Keratinocyte (primary cell): ENCODE measurements around the gene ASH1L. TPM values are rescaled to one million over a fixed set of nuclear protein-coding genes. Genes with fewer than 3 reads are reported as not detected.
"Not testable (repeated sequence)": the region's sequence is repeated elsewhere in the genome, so short reads cannot be mapped to it uniquely, and the experiment has no call there.

Experiments used
- DNase-seq: peaks from one replicate; pipeline ENCODE4 v3.0.0-alpha.2; 2011; ENCODE audit warnings: low read depth, missing footprints, low spot score
- FAIRE-seq: peaks from 2 replicates; lab custom pipeline; 2011; peaks lifted over from hg19 to GRCh38; lab: Jason Lieb, UNC
- H2AFZ ChIP-seq: 2 replicates; pipeline ENCODE4 v1.6.0; 2012; ENCODE audit warnings: low read length, control low read depth, inconsistent platforms; ENCODE audit not compliant: control insufficient read depth
- H3K27ac ChIP-seq: 2 replicates; pipeline ENCODE4 v1.5.1; 2011; ENCODE audit warnings: low read length; ENCODE audit not compliant: control insufficient read depth, insufficient read depth
- H3K27me3 ChIP-seq: 3 replicates; pipeline ENCODE4 v1.6.0; 2011; ENCODE audit warnings: low read length; ENCODE audit not compliant: control insufficient read depth, insufficient read depth; ENCODE audit errors: extremely low read depth
- H3K36me3 ChIP-seq, 2 experiments: 2 replicates in 1 of 2; 3 replicates in 1 of 2; pipeline ENCODE4 v1.5.1; 2011; ENCODE audit warnings: low read length in 2 of 2, mild to moderate bottlenecking in 1 of 2; ENCODE audit not compliant: control insufficient read depth in 2 of 2, insufficient read depth in 2 of 2; ENCODE audit errors: extremely low read depth in 1 of 2
- H3K4me1 ChIP-seq: 3 replicates; pipeline ENCODE4 v1.5.1; 2011; ENCODE audit warnings: low read length; ENCODE audit not compliant: control insufficient read depth, insufficient read depth; ENCODE audit errors: extremely low read depth
- H3K4me2 ChIP-seq: 3 replicates; pipeline ENCODE4 v1.6.0; 2011; ENCODE audit warnings: low read depth, low read length; ENCODE audit not compliant: control insufficient read depth, insufficient read depth; ENCODE audit errors: extremely low read depth
- H3K4me3 ChIP-seq, 3 experiments: fragments of 200-600 bp in 1 of 3; sonication (generic) in 1 of 3; 2 replicates in 2 of 3; 3 replicates in 1 of 3; pipeline ENCODE4 v1.5.1; 2011 to 2016; ENCODE audit warnings: low read length in 3 of 3, mild to moderate bottlenecking in 3 of 3, control low read depth in 2 of 3, inconsistent platforms in 1 of 3, low read depth in 1 of 3, mixed read lengths in 1 of 3, mixed run types in 1 of 3, moderate library complexity in 1 of 3; ENCODE audit not compliant: control insufficient read depth in 2 of 3, insufficient read depth in 2 of 3; ENCODE audit errors: extremely low read depth in 1 of 3
- H3K79me2 ChIP-seq: 2 replicates; pipeline ENCODE4 v1.6.0; 2012; ENCODE audit warnings: low read length; ENCODE audit not compliant: control insufficient read depth, insufficient read depth
- H3K9ac ChIP-seq: 3 replicates; pipeline ENCODE4 v1.6.0; 2011; ENCODE audit warnings: low read length; ENCODE audit not compliant: control insufficient read depth, insufficient read depth; ENCODE audit errors: extremely low read depth
- H3K9me1 ChIP-seq: 3 replicates; pipeline ENCODE4 v1.6.0; 2011; ENCODE audit warnings: low read length; ENCODE audit not compliant: control insufficient read depth, insufficient read depth; ENCODE audit errors: extremely low read depth
- H3K9me3 ChIP-seq: 2 replicates; pipeline ENCODE4 v1.5.1; 2012; ENCODE audit warnings: low read depth, low read length; ENCODE audit not compliant: control insufficient read depth
- H4K20me1 ChIP-seq: 3 replicates; pipeline ENCODE4 v1.6.0; 2011; ENCODE audit warnings: low read length; ENCODE audit not compliant: control insufficient read depth, insufficient read depth; ENCODE audit errors: extremely low read depth
- EZH2 ChIP-seq: IDR thresholded peaks from one replicate; pipeline ENCODE4 v1.6.1; 2012; ENCODE audit warnings: inconsistent platforms, mild to moderate bottlenecking, low read length, moderate library complexity
- dilution Hi-C: fragments of 300-500 bp; cut with MboI; formaldehyde crosslinking; loops from one replicate; pipeline ENCODE4 v1.7.0; 2020; ENCODE audit warnings: low sequenced_read_pairs; ENCODE audit not compliant: extremely low pct_ligation_motif_present
- polyA plus RNA-seq, 5 experiments: library from polyadenylated mRNA; depleted of rRNA in 3 of 5; stranded (reverse) in 3 of 5; stranded (forward) in 1 of 5; unstranded in 1 of 5; fragments of >200 nt; gene quantifications; 1 replicate in 1 of 5; 2 replicates in 3 of 5; 3 replicates in 1 of 5; pipeline versions ENCODE4 v1.2.1 to v1.2.3, GENCODE V29; 2011 to 2012; ENCODE audit warnings: missing spikeins in 2 of 5, low read depth in 1 of 5, low replicate concordance in 1 of 5

ASH1L gene
- polyA plus RNA-seq, 1 donor (not counting 4 experiments of a cell fraction or from before 2014, with no cell fraction given) = 13.8 TPM

DNA sequence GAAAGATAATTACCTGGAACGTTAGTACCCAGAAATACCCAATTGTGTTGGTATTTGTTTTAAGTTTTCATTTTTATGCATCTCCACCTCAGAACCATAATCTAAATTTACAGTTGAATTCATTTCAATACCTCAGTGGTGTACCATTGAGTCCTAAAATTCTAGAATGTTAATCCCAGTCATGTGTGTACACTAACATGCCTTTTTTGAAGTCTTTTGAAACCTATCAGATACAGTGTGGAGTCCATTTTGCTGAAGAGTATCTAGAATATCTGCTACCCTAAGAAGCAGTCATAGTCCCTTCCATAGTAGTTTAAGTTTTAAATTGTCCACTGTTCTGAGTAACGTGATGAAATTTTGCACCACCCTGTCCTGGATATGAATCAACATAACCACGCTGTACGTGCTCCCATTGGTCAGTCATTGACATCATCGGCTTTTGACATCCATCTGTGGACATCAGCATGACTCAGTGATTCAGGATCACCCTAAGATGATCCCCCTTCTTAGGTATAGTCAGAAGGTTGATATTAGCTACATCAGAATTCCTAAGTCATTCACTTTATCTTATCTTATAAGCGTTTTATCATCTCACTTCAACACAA is 7.5 kb upstream of the ASH1L start:
- Histone ChIP-seq H3K27me3 (no peaks in the 10 kb centered on the region), H2AFZ (no peak overlapping the region), H3K4me3 (no peak overlapping the region), H3K9ac (no peak overlapping the region), H4K20me1 (no peaks in the 10 kb centered on the region), H3K9me3 (no peaks in the 10 kb centered on the region), H3K9me1 (no peaks in the 10 kb centered on the region), H3K4me1 (peaks cover 2% of the 10 kb centered on the region), H3K4me2 (no peak overlapping the region), H3K27ac (no peak overlapping the region), H3K36me3 (peaks cover 3 to 15% of the 10 kb centered on the region in 2 experiments), H3K79me2 (peaks cover 51% of the 10 kb centered on the region)
- FAIRE-seq (no peak), DNase-seq (no peak)
- dilution Hi-C loops = no loop called here
- TF ChIP-seq EZH2 = no peak

DNA sequence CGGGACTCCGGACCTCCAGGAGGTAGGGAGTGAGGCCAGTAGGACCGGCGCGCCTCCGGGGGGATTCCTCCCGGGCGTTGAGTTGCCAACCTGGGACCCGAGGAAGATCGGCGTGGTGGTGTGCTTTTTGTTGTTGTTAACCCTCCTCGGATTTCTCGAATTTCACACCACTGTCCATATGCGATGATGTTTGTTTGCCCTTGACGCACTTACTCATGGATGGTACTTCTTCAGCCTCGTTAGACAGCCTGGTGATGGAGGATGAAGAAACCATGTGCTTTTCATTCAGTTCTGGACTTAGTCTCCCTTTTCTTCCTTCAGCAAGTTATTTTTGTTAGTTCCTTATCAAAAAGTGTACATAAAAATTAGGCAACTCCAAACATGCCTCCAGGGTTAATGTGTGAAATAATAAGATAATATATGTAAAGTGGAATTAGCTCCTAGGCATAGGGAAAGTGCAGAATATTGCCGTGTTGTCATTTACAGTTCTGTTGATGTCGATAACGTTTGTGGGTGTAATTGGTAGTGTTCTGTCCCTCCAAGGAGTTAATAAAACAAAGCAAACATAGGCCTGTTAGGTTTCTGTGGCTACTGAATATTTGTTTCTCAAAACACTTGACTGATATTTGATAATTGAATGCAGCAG is 897 bp upstream of the ASH1L start:
- H3K27me3 ChIP-seq, H4K20me1 ChIP-seq, H3K36me3 ChIP-seq, H3K9me3 ChIP-seq, dilution Hi-C loops, DNase-seq, FAIRE-seq, H3K9me1 ChIP-seq: not testable (repeated sequence)
- Histone ChIP-seq H3K4me1 (peaks cover 18% of the 10 kb centered on the region), H3K4me3 (peak overlapping the region; percentile 65 to 91 (median 79)), H3K27ac (peak overlapping the region; percentile 94), H2AFZ (peak overlapping the region; percentile 96), H3K4me2 (peak overlapping the region; percentile 97), H3K79me2 (peaks cover 81% of the 10 kb centered on the region), H3K9ac (peak overlapping the region; percentile 96)

DNA sequence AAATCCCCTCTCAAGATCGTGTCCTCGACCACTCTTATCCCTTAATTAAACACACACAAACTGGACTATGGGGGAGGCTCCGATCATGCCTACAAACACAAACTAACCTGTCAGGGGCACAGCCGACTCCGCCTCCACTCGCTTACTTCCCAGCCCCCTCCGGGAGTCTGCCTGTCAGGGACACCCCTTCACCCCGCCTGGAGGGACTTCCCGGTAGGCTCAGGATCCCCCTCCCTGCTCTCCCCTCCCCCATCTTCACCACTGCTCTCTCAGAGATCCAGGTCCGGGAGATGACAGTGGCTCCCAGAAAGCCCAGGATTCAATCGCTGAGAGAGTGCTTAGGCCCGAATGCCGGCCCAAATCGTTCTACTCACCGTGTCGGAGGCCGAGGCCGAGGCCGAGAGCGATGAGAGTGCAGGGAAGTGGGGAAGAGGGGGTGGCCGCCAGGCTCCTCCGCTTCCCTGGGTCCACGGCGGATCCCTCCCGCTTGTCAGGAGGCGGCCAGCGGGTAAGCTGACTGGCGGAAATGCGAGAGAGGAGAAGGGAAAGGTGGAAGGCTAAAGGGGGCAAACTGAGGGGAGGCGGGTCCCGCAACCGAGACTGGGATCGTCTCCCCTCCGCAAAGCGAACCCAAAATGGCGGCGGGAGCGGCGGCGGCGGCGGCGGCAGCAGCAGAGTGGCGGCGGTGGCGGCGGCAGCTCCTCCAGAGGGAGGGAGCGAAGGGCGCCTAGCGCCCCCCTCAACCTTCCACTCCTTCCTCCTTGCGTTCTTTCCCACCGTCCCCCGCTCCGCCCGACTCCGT is 623 bp downstream of the ASH1L start:
- Histone ChIP-seq H2AFZ (peak overlapping the region; percentile 94), H3K79me2 (peaks cover 85% of the 10 kb centered on the region), H3K4me3 (peak overlapping the region; percentile 65 to 91 (median 83)), H3K27ac (peak overlapping the region; percentile 94), H3K9ac (peak overlapping the region; percentile 96), H3K4me1 (peaks cover 18% of the 10 kb centered on the region)
- H3K27me3 ChIP-seq, H3K36me3 ChIP-seq, H4K20me1 ChIP-seq, FAIRE-seq, DNase-seq, H3K9me1 ChIP-seq, dilution Hi-C loops, H3K9me3 ChIP-seq, H3K4me2 ChIP-seq: not testable (repeated sequence)
